ENCODE results near the gene CRYBG1.
A peak's percentile ranks its signal among the peaks of the same experiment; 100 is the strongest.
"Not testable (repeated sequence)": the region's sequence is repeated elsewhere in the genome, so short reads cannot be mapped to it uniquely, and the experiment has no call there.

The CRYBG1 gene

DNA sequence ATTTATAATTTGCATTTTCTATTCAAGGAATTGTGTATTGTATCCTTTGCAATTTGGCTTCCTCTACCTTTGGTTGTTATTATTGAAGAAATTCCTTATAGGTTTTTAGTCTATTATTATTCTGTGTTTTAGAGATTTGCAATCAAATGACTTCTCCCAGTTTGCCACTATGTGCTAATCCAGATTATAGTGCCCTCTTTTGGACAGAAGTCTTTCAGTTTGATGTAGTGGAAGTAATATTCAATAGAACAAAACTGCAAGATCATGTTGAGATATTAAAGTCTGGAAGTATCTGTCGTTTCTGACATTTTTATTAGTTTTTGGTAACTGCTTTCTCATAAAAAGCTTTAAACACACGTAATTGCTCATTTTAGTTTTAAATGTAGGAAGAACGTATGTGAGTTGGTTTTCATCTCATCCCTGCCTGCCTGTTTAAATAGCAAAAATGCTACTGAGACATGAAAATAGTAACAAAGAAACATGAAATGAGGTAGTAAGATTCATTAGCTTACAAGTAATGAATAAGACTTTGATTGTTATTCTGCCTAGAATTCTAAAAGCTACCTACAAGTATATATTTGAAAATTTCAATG, 195.9 kb downstream of the CRYBG1 start:
- DNase-seq = peak; percentile 41

- no peak for DNase-seq
Measured at GRCh38 chr6:106557837-106558236, 197.3 kb downstream of the CRYBG1 start.

DNA sequence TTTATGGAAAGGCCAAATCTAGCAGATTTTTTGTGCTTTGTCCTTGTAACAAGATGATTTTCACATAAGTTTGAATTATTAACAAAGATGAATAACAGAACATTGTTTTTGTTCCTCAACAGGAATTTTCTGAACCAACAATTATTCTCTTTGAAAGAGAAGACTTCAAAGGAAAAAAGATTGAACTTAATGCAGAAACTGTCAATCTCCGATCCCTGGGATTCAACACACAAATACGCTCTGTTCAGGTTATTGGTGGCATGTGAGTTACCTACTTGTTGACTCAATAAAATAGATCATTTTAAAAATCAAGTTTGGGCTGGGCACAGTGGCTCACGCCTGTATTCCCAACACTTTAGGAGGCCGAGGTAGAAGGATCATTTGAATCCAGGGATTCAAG, 197.8 kb downstream of the CRYBG1 start:
- no peak for DNase-seq

GRCh38 chr6:106559659-106560058, 199.1 kb downstream of the CRYBG1 start:
- not testable (repeated sequence) for DNase-seq

GRCh38 chr6:106560996-106561685, 200.6 kb downstream of the CRYBG1 start:
- DNase-seq = no peak

GRCh38 chr6:106561686-106562405, 201.3 kb downstream of the CRYBG1 start:
- DNase-seq = no peak

GRCh38 chr6:106563614-106564013, 203.1 kb downstream of the CRYBG1 start:
- DNase-seq = no peak

DNA sequence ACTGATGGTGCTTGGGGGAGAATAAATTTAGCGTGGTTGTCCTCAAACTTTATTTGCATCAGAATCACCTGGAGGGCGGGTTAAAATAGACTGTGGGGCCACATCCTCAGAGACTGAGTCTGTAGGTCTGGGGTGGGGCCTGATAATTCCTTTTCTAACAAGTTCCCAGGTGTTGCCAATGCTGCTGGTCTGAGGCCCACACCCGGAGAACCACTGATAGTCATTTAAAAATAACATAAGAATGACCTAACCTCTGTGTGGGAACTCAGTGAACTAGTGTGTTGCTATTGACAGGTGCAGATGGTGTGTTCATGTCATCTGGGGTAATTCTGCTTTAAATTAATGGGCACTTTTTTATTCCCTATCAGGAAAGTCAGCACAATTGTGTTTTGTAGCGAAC, 204.0 kb downstream of the CRYBG1 start:
- no peak for DNase-seq

- DNase-seq = no peak
Measured at GRCh38 chr6:106568530-106568929, 208.0 kb downstream of the CRYBG1 start.

- DNase-seq = no peak
Measured at GRCh38 chr6:106569428-106569827, 208.9 kb downstream of the CRYBG1 start.

DNA sequence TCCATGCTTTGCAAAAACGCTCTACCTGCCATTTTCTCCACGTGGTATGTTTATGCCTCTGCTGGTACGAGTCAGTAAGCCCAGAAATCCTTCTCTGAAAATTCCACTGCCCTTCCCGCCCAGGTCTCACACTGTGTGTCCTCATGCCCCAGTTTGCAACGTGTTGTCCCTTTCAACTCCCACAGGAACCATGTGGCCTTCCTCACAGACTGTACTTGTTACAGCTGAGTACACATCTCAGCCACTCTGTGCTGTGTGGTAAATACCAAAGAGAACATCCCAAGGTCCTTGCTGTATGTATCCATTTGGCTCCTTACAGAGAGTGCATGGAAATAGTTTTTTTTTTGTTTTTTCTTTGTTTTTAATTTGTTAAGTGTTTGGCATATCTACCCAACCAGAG, 211.9 kb downstream of the CRYBG1 start:
- DNase-seq = no peak

DNA sequence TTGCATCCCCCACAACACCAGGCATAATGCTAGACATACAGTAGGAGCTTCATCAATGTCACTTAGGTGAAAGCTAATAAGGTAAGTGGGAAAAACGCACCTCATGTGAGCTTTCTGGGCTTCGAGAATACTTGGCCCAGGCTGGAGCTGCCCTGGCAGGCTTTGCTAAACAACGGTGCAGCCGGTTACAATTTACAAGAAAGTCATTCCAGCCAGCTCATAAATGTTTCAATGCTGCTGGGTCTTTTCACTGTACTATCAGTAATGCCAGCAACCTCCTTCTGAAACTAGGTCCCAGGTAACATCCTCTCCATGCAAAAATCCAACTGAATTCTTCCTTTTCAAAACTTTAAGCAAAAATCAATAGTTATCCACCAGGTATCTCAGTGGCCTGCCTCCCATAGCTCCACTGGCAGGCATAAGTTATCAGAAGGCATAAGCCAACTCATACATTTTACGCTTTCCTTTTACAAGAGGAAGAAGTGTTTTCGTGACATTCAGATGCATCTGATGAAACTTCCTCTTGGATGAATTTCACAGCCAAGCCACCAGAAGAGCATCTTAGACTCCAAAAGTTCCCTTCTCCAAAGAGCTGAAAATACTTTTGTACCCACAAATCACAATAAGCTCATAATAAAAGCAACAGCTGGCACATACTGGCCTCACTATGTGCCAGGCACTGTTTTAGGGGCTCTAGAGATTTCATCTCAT, 212.5 kb downstream of the CRYBG1 start:
- no peak for DNase-seq

DNA sequence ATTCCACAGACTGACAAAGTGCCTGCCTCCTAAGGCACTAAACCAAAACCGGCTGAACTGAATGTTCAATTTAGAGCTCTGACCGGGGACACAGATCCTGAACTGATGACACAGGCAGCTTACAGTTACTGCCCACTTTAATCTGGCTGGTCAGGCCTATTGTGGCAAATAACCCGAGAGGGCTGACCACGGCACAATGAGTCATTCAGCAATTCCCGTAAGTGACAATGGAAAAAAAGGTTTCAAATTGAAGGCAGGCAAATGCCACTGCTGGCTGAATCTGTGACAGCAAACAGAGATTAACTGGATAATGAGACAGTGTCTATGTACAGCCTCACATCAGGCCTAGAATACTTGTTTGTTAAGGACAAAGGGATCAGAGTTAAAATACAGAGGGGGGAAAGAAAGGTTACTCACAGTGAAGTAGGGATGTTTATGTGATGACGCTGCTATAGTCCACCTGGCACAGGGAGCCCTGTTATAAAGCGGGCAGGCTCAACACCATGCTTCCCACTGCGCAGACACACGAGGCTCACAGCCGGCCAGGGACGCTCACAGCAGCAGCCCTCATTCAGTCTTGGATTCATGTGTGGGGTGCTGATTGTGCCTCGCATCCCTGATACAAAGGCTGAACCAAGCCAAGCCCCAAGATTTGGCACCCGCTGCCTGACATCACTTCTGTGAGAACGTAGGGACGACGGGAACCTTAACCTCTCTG, 214.4 kb downstream of the CRYBG1 start:
- peak; percentile 39 for DNase-seq

GRCh38 chr6:106579281-106579680, 218.8 kb downstream of the CRYBG1 start:
- no peak for DNase-seq

- DNase-seq = no peak
Measured at GRCh38 chr6:106581468-106581867, 221.0 kb downstream of the CRYBG1 start.

- DNase-seq = no peak
Measured at GRCh38 chr6:106586815-106587415, 226.4 kb downstream of the CRYBG1 start.

- DNase-seq = not testable (repeated sequence)
Measured at GRCh38 chr6:106588937-106589336, 228.4 kb downstream of the CRYBG1 start.

- peak; percentile 86 for DNase-seq
Measured at GRCh38 chr6:106591111-106591825, 230.8 kb downstream of the CRYBG1 start.

GRCh38 chr6:106599440-106599839, 238.9 kb downstream of the CRYBG1 start:
- no peak for DNase-seq

DNA sequence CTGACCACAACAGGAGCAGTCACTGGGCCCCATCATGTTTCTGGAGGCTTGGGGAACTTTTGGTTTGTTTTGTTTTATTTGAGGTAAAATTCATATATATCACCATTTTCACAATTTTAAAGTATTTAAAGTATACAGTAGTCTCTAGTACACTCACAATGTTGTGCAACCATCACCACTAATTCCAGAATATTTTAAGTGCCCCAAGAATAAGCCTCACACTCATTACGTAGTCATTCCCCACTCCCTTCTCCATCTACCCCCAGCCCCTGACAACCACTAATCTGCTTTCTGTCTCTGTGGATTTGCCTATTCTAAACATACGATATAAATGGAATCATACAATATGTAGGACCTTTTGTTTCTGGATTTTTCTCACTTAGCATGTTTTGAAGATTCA, 239.8 kb downstream of the CRYBG1 start:
- DNase-seq = no peak

- DNase-seq = peak; percentile 75
Measured at GRCh38 chr6:106608080-106608668, 247.7 kb downstream of the CRYBG1 start.

All from kidney glomerular epithelial cell (primary cell).